GM12891 (cell line): Measurements from ENCODE around the gene DBNDD2.

Experiments used
- POLR2A ChIP-seq: IDR thresholded peaks from 2 replicates; pipeline ENCODE4 v1.6.1; 2011; ENCODE audit warnings: low read depth, low read length, control low read depth
- POLR2AphosphoS5 ChIP-seq: IDR thresholded peaks from 2 replicates; pipeline ENCODE4 v1.6.1; 2011; ENCODE audit warnings: low read depth, low read length, control low read depth

- TF ChIP-seq POLR2AphosphoS5, result no peak
- TF ChIP-seq POLR2A, result no peak
Measured at GRCh38 chr20:45400346-45401031, 7.6 kb upstream of the DBNDD2 start.
